SU-DHL-6 (cell line): ENCODE measurements around the gene GET4.

ENCODE experiments used
- CTCF ChIP-seq: fragments of 200-600 bp; sonication (generic); IDR thresholded peaks from one replicate; pipeline ENCODE4 v1.5.1; 2017; ENCODE audit warnings: antibody characterized with exemption, mild to moderate bottlenecking, low read length, moderate library complexity; ENCODE audit not compliant: insufficient read depth, poor library complexity, severe bottlenecking
- EZH2phosphoT487 ChIP-seq: fragments of 200-600 bp; sonication (generic), shearing (Covaris generic); conservative IDR thresholded peaks from 2 replicates; pipeline ENCODE4 v1.6.1; 2018; ENCODE audit warnings: mild to moderate bottlenecking, antibody characterized with exemption, low read length, moderate library complexity, mixed read lengths

GRCh38 chr7:891291-891690, 14.9 kb downstream of the GET4 start:
- no peak for TF ChIP-seq CTCF
- no peak for TF ChIP-seq EZH2phosphoT487
